ENCODE data around the gene FNDC11.

FNDC11 gene, protein sequence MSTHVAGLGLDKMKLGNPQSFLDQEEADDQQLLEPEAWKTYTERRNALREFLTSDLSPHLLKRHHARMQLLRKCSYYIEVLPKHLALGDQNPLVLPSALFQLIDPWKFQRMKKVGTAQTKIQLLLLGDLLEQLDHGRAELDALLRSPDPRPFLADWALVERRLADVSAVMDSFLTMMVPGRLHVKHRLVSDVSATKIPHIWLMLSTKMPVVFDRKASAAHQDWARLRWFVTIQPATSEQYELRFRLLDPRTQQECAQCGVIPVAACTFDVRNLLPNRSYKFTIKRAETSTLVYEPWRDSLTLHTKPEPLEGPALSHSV

DNA sequence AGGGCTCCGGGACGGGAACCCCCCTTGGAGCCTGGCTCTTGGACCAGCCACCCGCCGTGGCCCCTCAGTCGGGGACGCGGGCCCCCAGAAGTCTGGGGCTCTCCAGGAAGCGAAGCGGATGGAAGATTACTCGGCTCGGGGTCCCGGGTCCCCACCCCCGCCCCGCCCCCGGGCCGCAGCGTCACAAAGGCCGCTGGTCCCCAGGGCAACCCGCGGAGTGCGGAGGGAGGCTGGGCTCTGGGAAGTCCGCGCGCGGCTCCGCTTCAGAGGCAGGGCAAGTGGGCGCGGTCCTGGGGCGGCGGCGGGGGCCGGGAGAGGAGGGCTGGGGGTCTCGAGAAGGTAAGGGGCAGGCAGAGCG is at the start of gene FNDC11:
Gene FNDC11 (plus strand): TSS at position 227 of the 358 bp plus-strand sequence. CDS start 1,505 bp downstream, outside the sequence.
- no peak for DNase-seq

DNA sequence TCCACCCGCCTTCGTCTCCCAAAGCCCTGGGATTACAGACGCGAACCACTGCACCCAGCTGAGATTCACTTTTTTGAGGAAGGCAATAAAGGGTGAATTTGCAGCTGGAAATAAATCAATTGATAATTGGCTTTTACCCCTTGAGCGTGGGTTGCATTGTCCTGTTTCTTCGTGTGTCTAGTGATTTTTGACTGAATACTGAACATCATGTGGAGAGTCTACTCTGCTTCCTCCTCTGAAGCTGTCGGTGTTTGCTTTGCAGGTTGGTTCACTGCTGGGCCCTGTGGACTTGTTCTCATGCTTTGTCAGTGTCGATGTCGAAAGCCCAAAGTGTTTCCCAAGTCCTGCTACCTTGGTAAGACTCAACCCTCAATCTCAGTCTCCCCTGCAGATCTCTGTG is 49.3 kb upstream of the FNDC11 start:
- no peak for DNase-seq

DNA sequence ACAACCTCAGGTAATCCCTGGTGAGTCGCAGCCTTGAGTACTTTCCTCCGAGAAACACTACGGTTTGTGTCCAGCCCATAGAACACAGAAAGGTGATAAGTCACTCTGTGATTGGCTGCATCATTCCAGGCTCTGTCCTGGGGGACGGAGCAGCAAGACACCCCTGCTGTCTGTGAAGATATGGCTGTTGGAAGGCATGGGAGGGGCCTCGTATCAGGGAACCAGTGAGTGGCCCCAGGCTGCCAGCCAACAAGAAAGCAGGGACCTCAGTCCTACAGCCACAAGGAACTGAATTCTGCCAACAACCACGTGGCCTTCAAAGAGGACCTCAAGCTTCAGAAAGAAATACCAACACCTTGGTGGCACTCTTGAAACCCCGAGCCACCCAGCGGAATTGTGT is 48.7 kb upstream of the FNDC11 start:
- DNase-seq: no peak

DNA sequence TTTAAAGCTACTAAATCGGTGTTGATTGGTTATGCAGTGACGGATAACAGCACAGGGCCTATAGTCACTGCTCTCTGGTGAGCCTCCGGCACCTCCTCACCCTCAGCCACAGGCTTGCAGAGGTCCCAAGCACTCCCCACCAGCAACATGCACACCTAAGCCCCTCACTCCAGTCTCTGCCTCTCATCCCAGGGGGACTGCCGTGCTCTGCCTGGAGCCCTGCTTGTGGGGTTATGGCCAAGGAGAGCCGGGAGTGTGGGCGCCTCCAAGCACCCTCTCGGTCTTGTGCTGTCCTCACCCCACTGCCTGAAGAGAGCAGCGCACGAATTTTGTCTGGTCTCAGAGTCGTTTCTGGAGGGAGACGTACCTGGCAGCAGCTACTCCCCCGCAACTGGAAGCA is 48.2 kb upstream of the FNDC11 start:
- no peak for DNase-seq

DNA sequence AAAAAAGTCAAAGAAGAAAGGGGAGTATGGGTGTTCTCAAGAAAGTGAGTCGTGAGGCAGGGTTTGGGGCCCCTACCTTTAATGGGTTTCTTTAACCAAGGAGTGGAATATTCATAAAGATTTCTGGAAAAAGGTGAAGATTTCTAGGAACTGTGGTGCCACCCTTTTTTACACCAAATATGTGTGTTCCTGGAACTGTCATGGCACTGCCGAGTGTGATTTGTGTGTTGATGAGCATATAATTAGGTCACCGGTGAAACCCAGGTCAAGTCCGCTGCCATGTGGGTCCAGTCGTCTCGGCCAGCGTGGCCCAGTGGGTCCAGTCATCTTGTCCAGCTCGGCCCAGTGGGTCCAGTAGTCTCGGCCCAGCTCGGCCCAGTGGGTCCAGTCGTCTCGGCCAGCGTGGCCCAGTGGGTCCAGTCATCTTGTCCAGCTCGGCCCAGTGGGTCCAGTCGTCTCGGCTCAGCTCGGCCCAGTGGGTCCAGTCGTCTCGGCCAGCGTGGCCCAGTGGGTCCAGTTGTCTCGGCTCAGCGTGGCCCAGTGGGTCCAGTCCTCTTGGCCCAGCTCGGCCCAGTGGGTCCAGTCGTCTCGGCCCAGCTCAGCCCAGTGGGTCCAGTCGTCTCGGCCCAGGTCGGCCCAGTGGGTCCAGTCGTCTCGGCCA is 46.7 kb upstream of the FNDC11 start:
- no peak for DNase-seq

DNA sequence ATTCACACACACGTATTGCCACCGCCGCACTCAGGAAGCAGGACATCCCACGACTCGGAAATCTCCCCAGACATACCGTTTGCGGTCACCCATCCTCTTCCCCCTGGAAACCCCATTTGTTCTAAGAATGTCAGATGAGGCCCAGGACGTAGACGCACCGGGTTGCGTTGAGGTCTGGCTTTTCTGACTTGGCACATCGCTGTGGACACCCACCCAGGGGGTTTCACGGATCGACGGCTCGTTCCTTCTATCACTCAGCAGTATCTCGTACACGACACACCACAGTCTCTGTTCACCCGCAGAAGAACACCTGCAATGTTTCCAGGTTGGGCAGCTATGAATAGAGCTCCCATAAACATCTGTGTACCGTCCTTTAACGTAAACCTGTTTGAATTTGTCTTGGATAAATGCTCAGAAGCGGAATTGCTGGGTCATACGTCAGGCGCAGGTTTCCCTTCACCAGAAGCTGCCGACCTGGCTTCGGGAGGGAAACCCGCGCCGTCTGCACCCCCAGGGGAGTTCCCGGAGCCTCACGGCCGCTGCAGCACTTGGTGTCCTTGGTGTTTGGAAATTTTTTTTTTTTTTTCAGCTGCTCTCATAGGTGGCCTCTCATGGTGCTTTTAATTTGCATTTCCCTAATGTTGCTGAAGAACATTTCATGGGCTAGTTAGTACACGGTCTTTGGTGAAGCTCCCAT is 45.7 kb upstream of the FNDC11 start:
- DNase-seq: peak; percentile 31

DNA sequence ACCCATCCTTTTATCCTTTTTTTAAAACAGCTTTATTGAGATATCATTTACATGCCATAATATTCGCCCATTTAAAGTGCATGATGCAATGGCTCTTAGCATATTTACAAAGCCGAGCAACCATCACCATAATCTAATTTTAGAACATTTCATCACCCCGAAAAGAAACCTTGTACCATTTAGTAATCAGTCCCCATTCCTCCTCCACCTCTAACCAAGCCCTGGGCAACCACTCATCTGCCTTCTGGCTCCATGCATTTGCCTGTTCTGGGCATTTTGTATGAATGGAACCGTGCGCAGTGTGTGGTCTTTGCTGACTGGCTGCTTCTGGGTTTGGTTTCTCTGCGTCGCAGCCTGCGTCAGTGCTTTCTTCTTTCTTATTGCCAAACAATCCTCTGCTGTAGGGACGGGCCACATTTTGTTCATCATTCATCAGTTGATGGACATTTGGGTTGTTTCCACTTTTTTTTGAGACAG is 44.8 kb upstream of the FNDC11 start:
- DNase-seq: no peak

DNA sequence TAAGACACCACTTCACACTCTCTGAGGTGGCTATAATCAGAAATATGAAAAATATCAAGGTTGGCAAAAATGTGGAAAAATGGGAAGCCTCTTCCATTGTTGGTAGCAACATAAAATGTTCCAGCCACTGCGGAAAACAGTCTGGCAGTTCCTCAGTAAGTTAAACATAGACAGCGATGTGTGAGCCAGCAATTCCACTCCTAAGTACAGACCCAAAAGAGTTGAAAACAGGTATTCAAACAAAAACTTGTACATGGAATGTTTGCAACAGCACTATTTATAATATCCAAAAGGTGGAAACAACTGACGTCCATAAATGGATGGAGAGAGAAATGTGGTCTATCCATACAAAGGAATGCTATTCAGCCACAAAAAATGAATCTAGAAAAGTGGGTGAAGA is 40.8 kb upstream of the FNDC11 start:
- DNase-seq: no peak

DNA sequence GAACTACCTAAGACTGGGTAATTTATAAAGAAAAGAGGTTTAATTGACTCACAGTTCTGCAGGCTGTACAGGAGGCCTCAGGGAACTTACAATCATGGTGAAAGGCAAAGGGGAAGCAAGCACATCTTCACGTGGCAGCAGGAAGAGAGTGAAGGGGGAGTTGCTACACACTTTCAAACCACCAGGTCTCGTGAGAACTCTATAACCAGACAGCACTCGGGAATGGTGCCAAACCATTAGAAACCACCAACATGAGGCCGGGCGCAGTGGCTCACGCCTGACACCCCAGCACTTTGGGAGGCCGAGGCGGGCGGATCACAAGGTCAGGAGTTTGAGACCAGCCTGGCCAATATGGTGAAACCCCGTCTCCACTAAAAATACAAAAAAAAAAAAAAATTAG is 39.4 kb upstream of the FNDC11 start:
- DNase-seq: peak; percentile 86

DNA sequence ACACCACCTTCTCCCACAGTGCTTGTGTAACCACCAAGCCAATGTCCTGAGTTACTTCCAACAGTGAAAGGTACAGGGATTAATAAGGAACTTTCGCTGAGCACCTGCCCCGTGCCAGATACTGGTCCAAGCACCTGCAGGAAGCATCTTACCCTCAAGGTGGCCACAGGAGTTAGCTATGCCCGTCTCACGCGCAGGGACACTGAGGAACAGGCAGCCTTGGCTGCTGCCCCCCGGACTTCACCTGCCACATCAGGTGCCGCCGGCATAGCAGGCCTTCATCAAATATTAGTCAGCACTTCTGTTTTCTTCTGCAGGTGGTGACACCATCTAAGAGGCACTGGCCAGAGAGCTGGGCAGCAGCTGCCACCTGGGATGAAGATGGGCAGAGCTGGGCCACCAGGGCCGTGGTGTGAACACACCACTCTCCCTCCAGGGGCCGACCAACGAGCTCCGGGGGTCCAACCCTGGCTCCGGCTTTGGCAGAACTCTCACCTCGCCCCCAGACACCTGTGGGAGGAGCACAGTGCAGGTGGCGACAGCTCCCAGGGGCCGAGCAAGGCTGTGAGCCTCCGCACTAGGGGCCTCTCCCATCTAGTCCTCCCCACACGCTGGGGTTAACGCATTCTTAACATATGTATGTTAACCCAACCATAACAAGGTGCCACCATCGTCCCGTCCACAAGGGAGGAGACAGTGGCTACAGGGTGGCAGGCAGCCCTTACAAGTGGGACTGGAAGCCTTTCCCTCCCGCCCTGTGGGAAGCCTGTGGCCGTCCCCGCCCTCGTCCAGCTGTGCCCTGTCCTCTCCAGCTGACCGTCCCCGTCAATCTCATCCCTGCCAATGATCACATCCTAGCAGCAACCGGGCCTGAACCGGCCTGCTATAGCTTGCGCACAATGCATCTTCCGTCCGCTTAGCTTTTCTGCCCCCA is 36.3 kb upstream of the FNDC11 start:
- no peak for DNase-seq

DNA sequence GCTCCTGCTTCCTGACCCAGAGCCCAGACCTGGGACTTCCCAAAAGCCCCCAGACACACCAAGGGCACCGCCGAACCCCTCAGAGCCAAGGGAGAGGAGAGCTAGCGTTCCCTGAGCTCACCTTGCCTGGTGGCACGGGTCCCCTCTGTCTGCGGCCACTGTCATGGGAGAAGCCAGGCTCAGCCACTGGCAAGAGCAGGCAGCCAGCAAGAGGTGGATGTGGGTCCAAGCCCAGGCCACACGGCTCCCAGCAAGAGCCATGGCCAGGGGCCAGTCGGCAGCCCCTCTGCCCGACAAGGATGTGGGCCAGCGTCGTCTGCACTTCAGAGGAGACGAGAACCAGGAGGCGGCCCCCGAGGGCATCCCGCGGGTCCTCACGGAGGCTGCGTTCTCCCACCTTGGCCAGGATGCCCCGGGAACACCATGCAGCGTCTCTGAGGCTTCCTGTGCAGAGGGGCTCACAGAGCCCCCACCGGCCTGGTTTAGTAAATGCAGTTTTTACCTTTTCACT is 35.6 kb upstream of the FNDC11 start:
- DNase-seq: no peak

DNA sequence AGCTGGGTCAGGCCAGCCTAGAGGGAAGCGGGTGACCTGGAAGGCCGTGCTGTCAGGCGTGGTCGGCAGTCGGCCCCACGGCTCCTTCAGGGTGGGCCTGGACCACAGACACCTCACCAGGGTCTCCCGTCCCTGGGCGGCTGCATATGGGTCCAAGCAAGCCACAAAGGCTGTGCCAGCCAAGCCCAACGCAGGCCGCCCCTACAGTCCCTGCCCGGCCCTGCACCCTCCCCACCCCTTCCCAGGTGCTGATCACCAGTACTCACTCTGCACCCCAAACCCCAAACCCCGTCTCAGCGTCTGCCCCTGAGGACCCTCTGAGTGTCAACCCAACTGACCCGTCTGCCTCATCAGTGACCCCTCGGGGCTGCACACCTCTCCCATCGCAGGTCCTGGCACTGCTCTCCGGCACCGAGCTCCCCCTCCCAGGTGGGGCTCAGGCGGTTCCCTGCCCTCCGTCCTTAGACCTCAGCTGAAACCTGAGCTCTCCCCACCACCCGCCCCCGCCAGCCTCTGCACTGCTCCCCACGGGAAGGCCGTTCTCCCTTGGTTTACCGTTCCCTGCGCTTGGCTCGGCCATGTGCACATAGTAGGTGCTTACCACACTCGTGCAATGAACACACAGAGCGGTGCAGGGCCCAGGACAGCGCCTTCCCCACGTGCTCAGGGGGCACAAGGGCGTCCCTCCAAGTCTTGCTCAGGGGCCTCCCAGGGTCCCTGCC is 34.9 kb upstream of the FNDC11 start:
- DNase-seq: no peak

DNA sequence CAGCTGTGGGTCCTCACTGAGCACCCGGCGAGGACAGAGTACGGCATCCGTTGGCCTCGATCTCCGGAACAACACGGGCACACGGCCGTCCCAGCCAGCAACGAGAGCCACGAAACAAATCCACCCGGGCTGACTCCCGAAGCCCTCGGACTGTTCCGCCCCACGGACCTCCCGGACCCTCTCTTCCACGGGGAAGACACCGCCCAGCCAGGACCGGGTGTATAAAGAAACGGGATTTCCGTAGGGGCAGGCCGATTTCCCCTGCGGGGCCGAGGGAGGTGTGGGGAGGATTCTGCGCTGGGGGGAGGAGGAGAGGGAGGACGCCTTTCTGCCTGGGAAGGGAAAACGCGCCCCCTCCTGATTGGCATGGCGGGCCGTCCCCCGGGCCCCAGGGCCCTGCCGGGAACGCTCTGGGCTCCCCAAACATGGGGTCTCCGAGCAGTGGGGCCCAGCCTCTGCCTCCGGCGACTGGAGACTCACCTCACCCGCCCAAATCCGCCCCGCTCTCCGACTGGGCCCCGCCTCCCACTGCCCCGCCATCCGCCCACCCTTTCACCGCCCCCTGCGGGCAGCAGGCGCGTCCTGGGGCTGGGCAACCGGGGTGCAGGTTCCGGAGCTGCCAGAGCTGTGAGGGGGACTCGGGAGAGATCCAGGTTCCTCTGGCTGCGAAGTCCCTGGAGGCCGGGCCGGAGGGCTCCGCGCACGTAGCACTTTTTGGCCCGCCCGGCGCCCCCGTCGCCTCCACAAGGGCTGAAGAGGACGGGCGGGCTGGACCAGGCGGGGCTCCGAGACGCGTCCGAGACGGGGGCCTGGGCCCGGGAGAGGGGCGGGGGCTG is 34.1 kb upstream of the FNDC11 start:
- no peak for DNase-seq

DNA sequence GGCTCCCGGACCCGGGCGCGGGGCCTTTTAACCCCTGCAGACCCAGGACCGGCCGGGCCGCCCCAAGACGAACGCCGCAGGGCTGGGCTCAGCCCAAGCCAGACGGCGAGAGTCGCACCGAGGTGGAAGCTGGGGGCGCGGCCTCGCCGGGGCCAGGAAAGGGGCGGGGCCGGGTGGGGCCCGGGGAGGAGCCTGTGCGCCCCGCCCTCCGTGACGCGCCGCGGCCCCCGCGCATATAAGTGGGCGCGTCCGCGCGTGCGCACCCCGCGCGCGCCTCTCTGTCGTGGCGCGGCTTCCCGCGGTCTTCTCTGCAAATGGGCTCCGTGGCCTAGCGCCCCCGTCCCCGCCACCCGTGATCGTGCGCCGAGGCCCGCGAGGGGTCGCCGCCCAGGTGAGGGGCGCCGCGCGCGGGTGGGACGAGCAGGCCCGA is 33.4 kb upstream of the FNDC11 start, which contains the start of gene PPDPF:
Gene PPDPF (plus strand): TSS at position 262 of the 430 bp plus-strand sequence. CDS start 544 bp downstream, outside the sequence.
- DNase-seq: peak; percentile 24

DNA sequence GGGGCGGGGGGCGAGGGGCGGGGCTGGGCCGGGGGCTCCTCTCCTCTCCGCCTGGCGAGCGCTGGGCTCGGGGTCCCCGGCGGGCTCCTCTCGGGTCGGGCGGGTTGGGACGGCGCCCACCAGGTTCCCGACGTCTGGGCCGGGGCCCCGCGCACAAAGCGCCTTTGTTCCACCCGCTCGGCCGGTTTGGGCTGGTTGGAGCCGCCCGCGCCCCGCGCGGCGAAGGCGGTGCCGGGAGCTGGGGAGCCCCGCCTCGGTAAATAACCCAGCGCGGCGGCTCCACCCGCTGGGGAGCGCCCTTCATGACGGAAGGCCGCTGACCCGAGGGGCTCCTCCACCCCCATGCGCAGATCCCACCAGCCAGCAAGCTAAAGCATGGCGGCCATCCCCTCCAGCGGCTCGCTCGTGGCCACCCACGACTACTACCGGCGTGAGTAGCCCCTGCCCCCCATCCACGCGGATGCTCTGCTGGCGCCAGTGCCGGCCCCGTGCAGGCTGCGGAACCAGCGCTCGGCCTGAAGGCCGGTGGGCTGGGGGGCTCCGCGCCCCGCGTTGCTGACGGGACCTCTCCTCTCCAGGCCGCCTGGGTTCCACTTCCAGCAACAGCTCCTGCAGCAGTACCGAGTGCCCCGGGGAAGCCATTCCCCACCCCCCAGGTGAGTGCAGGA is 32.9 kb upstream of the FNDC11 start:
- no peak for DNase-seq

DNA sequence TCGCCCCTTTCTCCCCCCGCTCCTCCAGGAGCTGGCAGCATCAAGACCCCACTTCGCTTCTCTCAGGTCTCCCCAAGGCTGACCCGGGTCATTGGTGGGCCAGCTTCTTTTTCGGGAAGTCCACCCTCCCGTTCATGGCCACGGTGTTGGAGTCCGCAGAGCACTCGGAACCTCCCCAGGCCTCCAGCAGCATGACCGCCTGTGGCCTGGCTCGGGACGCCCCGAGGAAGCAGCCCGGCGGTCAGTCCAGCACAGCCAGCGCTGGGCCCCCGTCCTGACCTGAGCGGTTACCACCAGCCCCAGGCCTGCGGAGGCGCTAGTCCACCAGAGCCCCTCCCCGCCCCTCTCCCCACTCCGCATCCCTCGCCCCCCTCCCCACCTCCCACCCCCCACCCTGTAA is 32.4 kb upstream of the FNDC11 start:
- no peak for DNase-seq

DNA sequence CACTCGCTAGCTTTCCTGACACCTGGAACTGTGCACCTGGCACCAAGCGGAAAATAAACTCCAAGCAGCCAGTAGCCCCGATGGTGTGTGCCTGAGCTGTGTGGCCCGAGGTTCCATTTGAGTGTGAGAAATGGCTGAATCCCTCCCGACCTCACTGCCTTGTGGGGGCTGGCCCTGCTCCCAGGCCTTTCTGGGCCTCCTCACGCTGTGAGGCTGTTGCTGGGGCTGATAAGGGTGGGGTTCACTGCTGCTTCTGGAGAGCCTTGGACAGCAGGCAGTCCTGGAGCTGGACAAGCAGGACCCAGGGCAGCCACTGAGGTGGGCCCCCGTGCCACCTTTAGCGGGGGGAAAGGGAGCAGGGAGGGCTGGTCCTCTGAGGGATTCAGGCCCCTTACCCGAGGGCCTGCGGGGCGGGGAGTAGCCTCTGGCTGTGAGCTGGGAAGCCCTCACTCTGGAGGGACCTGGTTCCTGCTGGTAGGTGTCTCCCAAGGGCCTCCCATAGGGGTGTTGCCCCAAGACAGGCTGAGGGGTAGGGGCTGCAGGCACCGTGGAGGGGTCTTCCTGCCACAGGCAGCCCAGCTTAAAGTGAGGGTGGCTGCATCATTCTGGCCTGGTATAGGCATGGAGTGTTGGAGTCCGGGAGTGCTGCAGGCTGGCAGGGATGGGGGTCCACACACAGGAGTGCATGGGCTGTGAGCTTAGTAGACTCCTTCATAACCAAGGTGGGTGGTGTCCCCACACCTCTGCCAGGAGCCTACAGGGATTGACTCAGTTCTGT is 31.7 kb upstream of the FNDC11 start:
- DNase-seq: no peak

DNA sequence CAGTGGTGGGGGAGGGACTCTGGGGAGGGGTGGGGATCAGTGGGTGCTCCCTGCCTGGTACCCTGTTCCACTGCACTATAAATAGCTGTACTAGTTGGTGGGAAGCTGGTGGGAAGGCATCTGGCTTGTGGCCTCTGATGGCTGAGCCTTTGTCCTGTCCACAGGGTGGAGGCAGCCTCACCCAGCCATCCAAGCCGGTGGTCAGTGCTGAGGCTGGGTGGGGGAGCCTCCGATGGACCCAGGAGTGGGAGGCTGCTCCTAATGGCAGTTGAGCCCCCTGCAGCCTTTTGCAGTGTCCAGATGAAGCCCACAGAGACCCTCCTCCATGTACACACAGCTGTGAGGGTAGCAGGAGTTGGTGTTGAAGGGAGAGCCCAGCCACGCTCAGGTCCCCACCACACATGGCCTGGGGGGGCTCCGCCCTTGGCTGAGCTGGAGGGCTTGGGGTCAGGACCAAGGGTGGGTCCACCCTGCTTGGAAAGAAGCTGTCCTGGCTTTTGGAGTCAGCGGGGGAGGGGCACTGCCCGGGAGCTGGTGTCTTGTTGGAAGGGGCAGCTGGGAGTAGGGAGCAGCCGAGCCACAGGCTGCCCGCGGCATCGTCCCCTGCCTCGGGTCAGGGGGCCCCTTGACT is 30.9 kb upstream of the FNDC11 start:
- DNase-seq: no peak

DNA sequence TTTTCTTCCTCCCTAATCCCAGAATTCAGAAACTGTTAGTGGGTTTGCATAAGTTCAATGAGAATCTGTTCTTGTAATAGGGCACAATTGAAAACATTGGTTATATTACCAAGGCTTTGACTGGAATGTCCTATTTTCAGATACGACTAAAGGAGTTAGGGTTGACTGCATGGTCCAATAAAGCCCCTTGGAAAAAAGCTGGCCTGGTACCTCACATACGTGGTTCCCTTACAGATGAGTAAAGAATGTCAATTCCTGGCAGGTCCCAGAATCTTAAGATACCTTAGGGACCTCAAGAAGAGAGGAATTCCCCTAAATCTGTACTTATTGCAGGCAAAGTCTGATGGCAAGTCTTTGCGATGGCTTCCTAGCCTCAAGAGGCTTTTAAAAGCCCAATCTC is 28.8 kb upstream of the FNDC11 start:
- DNase-seq: no peak

Measured in GF-D8 (cell line).